ENCODE measurements around the gene LAMTOR4. TPM values are rescaled to one million over a fixed set of nuclear protein-coding genes. Genes with fewer than 3 reads are reported as not detected.

The LAMTOR4 gene
- total RNA-seq = 100 to 1,000 TPM; 124 to 145 TPM

DNA sequence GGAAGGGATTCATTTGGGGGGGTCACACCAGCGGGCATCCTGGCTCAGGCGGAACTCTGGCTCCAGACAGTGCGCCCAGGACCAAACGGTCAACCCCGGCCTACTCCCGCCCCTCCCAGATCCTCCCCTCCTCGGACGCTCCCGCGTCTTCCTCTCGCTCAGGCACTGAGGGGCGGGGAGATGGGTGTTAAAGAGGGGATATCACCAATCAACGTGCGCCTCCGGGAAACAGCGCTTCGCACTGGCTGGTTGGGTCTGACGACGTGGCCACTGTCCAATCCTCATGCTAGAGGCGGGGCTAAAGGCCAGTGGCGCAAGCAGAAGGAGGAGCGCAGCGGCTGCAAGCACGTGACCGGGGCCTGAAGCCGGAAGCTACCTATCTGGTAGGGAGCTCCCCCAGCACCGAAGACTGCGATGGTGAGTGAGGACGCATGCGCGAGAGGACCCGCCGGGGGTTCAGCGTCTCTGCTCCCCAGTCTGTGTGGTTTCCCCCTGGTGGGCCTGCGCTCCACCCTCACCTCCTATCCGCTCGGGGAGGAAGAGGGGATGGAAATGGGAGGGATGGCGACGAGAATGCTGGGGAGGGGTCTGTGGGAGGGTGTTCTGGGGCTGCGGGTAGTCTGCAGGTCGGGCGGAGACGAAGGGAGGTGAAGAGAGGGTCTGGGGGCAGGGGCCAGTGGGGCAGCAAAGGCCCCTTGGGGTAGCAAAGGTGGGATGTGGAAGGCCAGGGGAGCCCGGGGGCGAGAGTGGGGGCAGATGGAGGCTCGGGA lies at the start of gene LAMTOR4:
Gene LAMTOR4 (plus strand): TSS at position 360 of the 770 bp plus-strand sequence. CDS start 55 bp downstream, at position 415.
- DNase-seq (ENCODE audit: low spot score) (peak; percentile 99), ATAC-seq (peak; percentile 100)
- H3K9me3 Mint-ChIP-seq = no peaks in the 10 kb centered on the region
- H3K36me3 Mint-ChIP-seq = peaks cover 16% of the 10 kb centered on the region
- H3K4me1 Mint-ChIP-seq (ENCODE audit: low read depth in 2 of 2) = peaks cover 24 to 25% of the 10 kb centered on the region in 2 donors
- peak within 1 kb of the TSS; percentile 90 to 97 for H3K27ac Mint-ChIP-seq
- H3K4me3 Mint-ChIP-seq = peak within 1 kb of the TSS; percentile 96
- no peaks in the 10 kb centered on the region for H3K27me3 Mint-ChIP-seq

DNA sequence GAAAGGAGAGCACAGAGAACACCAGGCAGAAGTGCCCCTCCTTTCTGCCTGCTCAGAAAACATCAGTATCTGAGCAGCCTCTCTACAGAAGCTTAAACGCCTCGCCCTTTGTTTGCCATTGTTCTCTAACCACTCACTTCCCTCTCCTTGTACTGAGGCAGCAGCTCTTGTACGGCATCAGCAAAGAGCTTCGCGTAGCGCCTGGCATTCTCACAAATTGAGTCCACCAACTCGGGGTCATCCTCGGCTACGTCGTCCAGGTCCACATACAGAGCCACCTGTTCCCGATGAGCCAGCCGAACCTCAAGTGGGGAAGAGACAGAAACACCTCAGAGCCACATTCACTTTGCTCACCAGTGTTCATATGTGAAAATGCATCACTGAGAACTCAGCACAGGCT lies 49.3 kb upstream of the LAMTOR4 start:
- H3K4me1 Mint-ChIP-seq (ENCODE audit: low read depth in 2 of 2) = peaks cover 38 to 42% of the 10 kb centered on the region in 2 donors
- H3K4me3 Mint-ChIP-seq = peak overlapping the region; percentile 95
- peaks cover 38% of the 10 kb centered on the region for H3K36me3 Mint-ChIP-seq
- H3K27ac Mint-ChIP-seq = peak overlapping the region; percentile 92 to 93
- H3K27me3 Mint-ChIP-seq = no peaks in the 10 kb centered on the region
- no peak for DNase-seq (ENCODE audit: low spot score)
- no peaks in the 10 kb centered on the region for H3K9me3 Mint-ChIP-seq
- ATAC-seq = no peak

DNA sequence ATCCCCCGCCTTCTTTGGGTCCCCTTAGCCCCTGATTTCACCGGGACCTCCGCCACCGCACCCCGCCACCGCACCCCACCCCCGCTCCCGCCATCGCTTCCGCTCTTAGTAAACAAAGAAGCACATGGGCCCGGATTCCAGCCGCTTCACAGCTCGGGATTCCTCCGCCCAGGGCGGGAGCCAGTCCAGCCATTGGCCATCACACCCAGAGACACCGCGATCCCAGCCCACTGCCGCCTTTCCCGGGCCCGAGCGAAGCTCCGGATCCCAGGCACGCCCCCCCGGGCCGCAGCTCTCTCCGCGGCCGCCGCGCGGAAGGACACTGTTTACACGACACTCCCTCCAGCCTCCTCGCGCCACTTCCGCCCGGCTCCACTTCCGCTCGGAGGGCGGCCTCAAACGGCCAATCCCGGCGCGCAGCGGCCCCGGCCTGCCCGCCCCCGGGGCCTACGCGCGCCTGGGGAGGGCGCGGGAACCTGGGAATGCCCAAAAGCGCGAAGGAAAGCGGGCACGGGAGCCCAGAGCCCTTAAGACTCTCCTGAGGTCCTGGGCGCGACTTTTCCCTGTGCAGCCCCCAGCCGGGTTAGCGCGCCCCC lies 48.2 kb upstream of the LAMTOR4 start:
- H3K4me3 Mint-ChIP-seq = peak overlapping the region; percentile 95
- peak; percentile 88 to 90 for ATAC-seq
- peaks cover 38 to 41% of the 10 kb centered on the region in 2 donors for H3K4me1 Mint-ChIP-seq (ENCODE audit: low read depth in 2 of 2)
- DNase-seq (ENCODE audit: low spot score) = peak; percentile 95
- H3K36me3 Mint-ChIP-seq = peaks cover 37% of the 10 kb centered on the region
- no peaks in the 10 kb centered on the region for H3K27me3 Mint-ChIP-seq
- peak overlapping the region; percentile 92 to 93 for H3K27ac Mint-ChIP-seq
- H3K9me3 Mint-ChIP-seq = no peaks in the 10 kb centered on the region

DNA sequence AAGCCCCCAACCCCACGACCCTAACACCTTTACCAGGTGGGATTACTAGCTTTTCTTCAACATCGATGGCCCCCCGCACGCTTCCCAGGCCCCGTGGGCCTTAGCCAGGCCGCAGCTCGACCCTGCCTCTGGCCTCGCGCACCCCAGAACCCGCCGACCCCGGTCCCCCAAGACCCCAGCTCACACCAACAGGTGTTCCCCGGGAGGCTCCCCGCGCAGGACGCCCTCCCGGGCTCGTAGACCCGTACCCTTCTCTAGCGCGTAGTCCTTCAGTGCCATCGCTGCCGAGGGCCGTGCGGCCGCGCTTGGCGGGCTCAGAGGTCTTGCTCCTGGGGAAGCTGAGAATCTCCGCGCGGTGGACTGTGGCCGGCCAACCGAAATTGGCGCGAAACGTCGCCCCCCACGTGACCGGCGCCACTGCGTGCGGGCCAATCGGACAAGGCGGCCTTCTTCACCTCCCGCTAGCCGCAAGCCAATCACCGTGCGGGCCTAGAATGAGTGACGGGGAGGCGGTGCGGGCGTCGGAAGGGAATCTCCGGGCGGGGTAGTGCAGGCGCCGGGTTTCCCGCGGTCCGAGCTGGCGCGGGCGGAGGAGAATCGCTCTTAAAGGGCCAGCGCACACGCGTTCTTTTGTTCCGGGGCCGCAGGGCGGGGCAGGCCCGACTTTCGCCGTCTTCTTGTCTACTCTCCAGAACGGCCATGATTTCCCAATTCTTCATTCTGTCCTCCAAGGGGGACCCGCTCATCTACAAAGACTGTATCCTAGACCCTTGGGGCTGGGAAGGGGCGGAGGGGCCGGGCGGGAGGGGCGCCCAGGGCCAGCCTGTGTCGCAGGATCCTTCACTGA lies 47.5 kb upstream of the LAMTOR4 start, which contains the start of the genes AP4M1 and MCM7:
Gene AP4M1 (plus strand): TSS at position 628 of the 847 bp plus-strand sequence. CDS start 72 bp downstream, at position 700.
Gene MCM7 (minus strand): TSS at position 382 of the 847 bp plus-strand sequence. CDS start 103 bp downstream, at position 279.
- Mint-ChIP-seq H3K9me3 (no peaks in the 10 kb centered on the region), H3K4me3 (peak within 1 kb of the TSS; percentile 95), H3K27me3 (no peaks in the 10 kb centered on the region), H3K36me3 (peaks cover 32% of the 10 kb centered on the region), H3K4me1 (ENCODE audit: low read depth in 2 of 2) (peaks cover 35 to 38% of the 10 kb centered on the region in 2 donors), H3K27ac (peak within 1 kb of the TSS; percentile 92 to 93)
- ATAC-seq = peak; percentile 94
- DNase-seq (ENCODE audit: low spot score) = peak; percentile 99

DNA sequence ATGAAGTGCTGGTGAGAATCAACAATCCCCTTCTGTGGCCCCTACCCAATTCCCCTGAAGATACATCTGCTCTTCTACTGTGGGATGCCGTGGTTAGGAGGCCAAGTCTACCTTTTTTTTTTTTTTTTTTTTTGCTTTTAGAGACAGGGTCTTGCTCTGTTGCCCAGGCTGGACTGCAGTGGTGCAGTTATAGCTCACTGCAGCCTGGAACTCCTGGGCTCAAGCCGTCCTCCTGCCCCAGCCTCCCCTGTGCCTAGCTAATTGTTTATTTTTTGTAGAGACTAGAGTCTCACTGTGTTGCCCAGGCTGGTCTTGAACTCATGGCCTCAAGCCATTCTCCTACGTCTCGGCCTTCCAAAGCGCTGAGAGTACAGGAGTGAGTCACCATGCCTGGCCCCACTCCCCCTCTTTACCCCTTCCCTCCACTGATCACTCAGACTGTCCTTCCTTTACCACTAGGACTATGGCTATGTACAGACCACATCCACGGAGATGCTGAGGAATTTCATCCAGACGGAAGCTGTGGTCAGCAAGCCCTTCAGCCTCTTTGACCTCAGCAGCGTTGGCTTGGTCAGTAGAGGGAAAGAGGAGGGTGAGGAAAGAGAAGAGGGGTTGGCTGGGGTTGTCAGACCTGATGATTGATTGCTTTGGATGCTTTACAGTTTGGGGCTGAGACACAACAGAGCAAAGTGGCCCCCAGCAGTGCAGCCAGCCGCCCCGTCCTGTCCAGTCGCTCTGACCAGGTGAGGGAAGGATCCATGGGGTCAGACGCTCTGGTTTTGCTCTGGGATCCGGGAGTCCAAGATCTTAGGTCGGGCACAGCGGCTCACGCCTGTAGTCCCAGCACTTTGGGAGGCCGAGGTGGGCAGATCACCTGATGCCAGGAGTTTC lies 45.5 kb upstream of the LAMTOR4 start:
- Mint-ChIP-seq H3K9me3 (no peaks in the 10 kb centered on the region), H3K27ac (peak overlapping the region; percentile 92 to 93), H3K4me1 (ENCODE audit: low read depth in 2 of 2) (peaks cover 30% of the 10 kb centered on the region in 2 donors), H3K4me3 (peak overlapping the region; percentile 88), H3K36me3 (peaks cover 21% of the 10 kb centered on the region), H3K27me3 (no peaks in the 10 kb centered on the region)
- DNase-seq (ENCODE audit: low spot score) (no peak), ATAC-seq (no peak)

DNA sequence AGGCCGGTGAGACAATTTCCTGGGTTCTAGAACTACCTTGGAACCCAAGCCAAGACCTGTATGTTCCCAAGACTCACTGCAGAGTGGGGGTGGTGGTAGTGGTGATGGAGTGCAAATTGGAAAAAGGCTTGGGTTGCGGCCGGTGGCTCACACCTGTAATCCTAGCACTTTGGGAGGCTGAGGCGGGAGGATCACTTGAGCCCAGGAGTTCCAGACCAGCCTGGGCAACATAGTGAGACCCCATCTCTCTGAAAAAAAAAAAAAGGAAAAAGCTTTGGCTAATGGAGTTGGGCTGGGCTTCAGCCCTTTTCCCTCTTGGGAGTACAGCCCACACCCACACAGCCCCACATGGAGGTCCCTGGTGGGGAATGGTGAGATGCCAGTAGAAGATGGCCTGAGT lies 43.2 kb upstream of the LAMTOR4 start:
- no peak overlapping the region for H3K27ac Mint-ChIP-seq
- no peaks in the 10 kb centered on the region for H3K36me3 Mint-ChIP-seq
- DNase-seq (ENCODE audit: low spot score) = no peak
- ATAC-seq = no peak
- H3K4me1 Mint-ChIP-seq (ENCODE audit: low read depth in 2 of 2) = peaks cover 9 to 13% of the 10 kb centered on the region in 2 donors
- H3K4me3 Mint-ChIP-seq = no peak overlapping the region
- no peaks in the 10 kb centered on the region for H3K27me3 Mint-ChIP-seq
- H3K9me3 Mint-ChIP-seq = no peaks in the 10 kb centered on the region

DNA sequence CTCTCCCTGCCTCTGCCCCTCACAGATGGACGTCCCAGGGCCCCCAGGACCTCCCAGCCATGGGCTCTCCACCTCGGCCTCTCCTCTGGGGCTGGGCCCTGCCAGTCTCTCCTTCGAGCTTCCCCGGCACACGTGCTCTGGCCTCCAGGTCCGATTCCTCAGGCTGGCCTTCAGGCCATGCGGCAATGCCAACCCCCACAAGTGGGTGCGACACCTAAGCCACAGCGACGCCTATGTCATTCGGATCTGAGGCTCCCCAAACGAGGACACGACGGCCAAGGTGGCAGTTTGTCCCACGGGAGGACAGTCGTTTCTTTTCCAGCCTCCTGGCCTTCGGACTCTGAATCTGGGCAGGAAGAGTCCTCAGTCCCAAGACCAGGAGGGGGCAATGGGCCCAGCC lies 42.1 kb upstream of the LAMTOR4 start:
- Mint-ChIP-seq H3K27ac (no peak overlapping the region), H3K36me3 (no peaks in the 10 kb centered on the region), H3K4me3 (no peak overlapping the region), H3K27me3 (no peaks in the 10 kb centered on the region), H3K9me3 (no peaks in the 10 kb centered on the region), H3K4me1 (ENCODE audit: low read depth in 2 of 2) (peaks cover 5 to 9% of the 10 kb centered on the region in 2 donors)
- DNase-seq (ENCODE audit: low spot score) (no peak), ATAC-seq (no peak)

DNA sequence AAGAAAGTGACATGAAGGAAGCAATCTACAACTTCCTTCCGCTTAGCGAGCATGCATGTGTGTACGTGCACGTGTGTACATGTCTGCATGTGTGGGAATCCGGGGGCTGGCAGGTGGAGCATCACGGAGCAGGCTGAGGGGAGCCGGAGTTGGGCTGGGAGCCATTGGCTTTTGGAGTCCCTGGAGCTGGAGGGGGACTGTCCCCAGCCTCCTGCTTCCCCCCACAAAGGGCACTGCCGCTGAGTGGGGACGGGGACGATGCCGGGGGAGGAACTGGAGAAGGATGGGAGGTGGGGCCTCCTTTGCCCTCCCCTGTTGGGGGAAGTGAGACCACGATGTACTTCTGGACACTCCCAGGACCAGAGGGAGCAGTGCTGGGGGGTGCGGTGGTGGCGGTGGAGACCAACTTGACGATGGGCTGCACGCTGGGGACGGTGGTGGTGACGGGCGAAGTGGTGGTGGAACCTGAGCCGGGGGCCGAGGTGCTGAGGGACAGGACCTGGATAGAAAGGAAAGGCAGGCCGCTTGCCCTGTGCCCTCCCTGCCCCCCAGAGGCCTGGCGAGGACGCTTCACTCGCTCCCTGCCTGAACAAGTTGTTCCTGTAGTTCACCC lies 41.5 kb upstream of the LAMTOR4 start:
- ATAC-seq (no peak), DNase-seq (ENCODE audit: low spot score) (no peak)
- Mint-ChIP-seq H3K27ac (no peak overlapping the region), H3K36me3 (no peaks in the 10 kb centered on the region), H3K27me3 (no peaks in the 10 kb centered on the region), H3K4me3 (no peak overlapping the region), H3K9me3 (no peaks in the 10 kb centered on the region), H3K4me1 (ENCODE audit: low read depth in 2 of 2) (peaks cover 5 to 9% of the 10 kb centered on the region in 2 donors)

DNA sequence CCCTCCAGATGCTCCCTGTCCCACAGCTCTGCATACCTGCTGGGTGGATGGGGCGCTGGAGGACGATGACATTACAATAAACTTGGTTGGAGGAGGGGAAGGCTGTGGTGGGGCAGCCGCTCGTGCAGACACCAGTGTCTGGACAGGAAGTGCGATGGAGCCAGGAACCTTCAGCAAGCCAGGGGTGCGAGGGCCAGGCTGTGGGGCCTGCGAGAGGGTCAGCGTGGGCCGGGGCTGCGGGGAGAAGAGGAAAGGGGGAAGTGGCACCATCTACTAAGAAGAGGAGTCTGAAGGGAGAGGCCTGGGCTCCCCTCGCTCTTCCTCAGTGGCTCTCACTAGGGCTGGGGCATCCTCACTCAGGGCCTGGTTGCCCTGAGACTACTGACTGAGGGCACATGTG lies 40.8 kb upstream of the LAMTOR4 start:
- ATAC-seq = no peak
- H3K27ac Mint-ChIP-seq = no peak overlapping the region
- no peaks in the 10 kb centered on the region for H3K36me3 Mint-ChIP-seq

DNA sequence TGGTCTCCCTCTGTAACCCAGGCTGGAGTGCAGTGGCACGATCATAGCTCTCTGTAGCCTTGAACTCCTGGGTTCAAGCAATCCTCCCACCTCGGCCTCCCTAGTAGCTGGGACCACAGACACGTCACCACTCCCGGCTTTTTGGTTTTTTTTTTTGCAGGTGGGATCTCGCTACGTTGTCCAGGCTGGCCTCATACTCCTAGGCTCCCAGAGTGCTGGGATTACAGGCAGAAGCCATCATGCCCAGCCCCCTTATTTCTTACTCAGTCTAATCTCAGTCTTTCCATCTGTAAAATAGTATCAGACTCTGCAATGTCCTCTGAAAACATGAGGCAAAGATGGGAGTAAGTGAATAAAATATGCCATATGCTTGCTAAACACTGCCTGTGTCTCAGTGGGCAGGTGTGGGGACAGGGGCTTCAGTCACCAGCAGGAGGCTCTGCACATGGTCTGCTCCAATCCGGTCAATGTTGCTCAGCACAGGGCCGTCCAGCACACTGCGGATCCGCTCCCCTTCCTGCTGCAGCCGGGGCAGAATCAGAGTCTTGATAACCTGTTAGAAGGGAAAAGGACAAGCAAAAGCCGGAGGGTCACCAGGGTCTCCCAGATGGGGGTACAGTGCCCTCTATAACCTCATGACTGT lies 39.1 kb upstream of the LAMTOR4 start:
- Mint-ChIP-seq H3K4me1 (ENCODE audit: low read depth in 2 of 2) (peaks cover 0 to 3% of the 10 kb centered on the region in 2 donors), H3K4me3 (no peak overlapping the region), H3K27ac (no peak overlapping the region), H3K36me3 (no peaks in the 10 kb centered on the region), H3K27me3 (no peaks in the 10 kb centered on the region), H3K9me3 (no peaks in the 10 kb centered on the region)
- no peak for DNase-seq (ENCODE audit: low spot score)
- ATAC-seq = no peak

More for the DNA sequence above, 40.8 kb upstream of the LAMTOR4 start:
- no peak for DNase-seq (ENCODE audit: low spot score)
- no peak overlapping the region for H3K4me3 Mint-ChIP-seq
- no peaks in the 10 kb centered on the region for H3K27me3 Mint-ChIP-seq
- peaks cover 0 to 5% of the 10 kb centered on the region in 2 donors for H3K4me1 Mint-ChIP-seq (ENCODE audit: low read depth in 2 of 2)
- no peaks in the 10 kb centered on the region for H3K9me3 Mint-ChIP-seq

DNA sequence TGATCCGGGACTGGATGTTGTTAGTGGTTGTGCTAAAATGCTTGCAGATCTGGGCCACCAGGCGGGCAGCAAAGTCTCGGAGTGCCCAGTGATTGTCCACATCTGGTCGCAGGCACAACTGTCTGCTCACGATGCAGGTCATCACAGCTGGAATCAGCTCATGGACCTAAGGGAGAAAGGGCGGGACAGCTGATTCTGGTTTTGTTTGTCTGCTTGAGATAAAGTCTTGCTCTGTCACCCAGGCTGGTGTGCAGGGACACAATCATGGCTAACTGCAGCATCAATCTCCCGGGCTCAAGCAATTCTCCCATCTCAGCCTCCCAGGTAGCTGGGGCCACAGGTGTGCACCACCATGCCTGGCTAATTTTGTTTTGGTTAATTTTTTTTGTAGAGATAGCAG lies 37.6 kb upstream of the LAMTOR4 start:
- DNase-seq (ENCODE audit: low spot score) = no peak
- H3K36me3 Mint-ChIP-seq = no peaks in the 10 kb centered on the region
- H3K9me3 Mint-ChIP-seq = no peaks in the 10 kb centered on the region
- H3K27me3 Mint-ChIP-seq = no peaks in the 10 kb centered on the region
- H3K27ac Mint-ChIP-seq = no peak overlapping the region
- ATAC-seq = no peak
- no peak overlapping the region for H3K4me3 Mint-ChIP-seq
- peaks cover 0 to 8% of the 10 kb centered on the region in 2 donors for H3K4me1 Mint-ChIP-seq (ENCODE audit: low read depth in 2 of 2)

DNA sequence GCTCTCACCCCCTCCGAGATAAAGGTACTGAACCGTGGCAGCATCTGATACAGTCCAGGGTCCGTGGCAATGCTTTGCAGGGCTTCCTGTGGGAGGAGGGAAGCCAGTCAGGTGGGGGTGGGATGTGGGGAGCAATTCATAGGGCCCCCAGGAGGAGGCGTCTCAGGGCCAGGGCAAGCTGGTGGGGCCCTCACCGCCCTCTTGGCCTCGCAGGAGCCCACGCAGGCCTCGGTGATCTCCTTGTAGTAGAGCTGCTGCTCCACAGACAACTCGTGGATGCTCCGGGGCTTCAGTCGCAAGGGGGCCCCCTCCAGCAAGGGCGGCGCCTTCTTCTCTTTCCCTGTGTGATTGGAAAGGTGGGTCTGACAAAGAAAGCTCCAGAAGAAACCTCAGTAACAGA lies 36.8 kb upstream of the LAMTOR4 start:
- Mint-ChIP-seq H3K36me3 (no peaks in the 10 kb centered on the region), H3K27ac (no peak overlapping the region)

More for the DNA sequence above, 36.8 kb upstream of the LAMTOR4 start:
- Mint-ChIP-seq H3K9me3 (no peaks in the 10 kb centered on the region), H3K4me1 (ENCODE audit: low read depth in 2 of 2) (peaks cover 0 to 11% of the 10 kb centered on the region in 2 donors), H3K4me3 (no peak overlapping the region), H3K27me3 (no peaks in the 10 kb centered on the region)
- no peak for DNase-seq (ENCODE audit: low spot score)
- no peak for ATAC-seq
